RKO (cell line): Measurements from ENCODE around the gene TTC21A.

Experiments
- DNase-seq: peaks from one replicate; pipeline ENCODE4 v3.0.0-alpha.2; 2016; ENCODE audit warnings: low spot score

Gene TTC21A

GRCh38 chr3:39097716-39098472 is 9.6 kb upstream of the TTC21A start:
- no peak for DNase-seq

GRCh38 chr3:39098473-39099000 is 8.9 kb upstream of the TTC21A start:
- no peak for DNase-seq

GRCh38 chr3:39099242-39099641 is 8.2 kb upstream of the TTC21A start:
- DNase-seq: no peak

- DNase-seq: no peak
Observed at GRCh38 chr3:39099738-39100499, 7.6 kb upstream of the TTC21A start.

GRCh38 chr3:39100500-39100886 is 7.0 kb upstream of the TTC21A start:
- no peak for DNase-seq

- peak; percentile 48 for DNase-seq
Observed at GRCh38 chr3:39101022-39101689, 6.3 kb upstream of the TTC21A start.

GRCh38 chr3:39102504-39103323 is 4.8 kb upstream of the TTC21A start:
- no peak for DNase-seq

GRCh38 chr3:39103324-39103693 is 4.2 kb upstream of the TTC21A start:
- DNase-seq: peak; percentile 23

- no peak for DNase-seq
Observed at GRCh38 chr3:39103791-39104552, 3.5 kb upstream of the TTC21A start.

GRCh38 chr3:39104961-39105686 is 2.4 kb upstream of the TTC21A start:
- DNase-seq: no peak

GRCh38 chr3:39105687-39106063 is 1.8 kb upstream of the TTC21A start:
- no peak for DNase-seq

- DNase-seq: peak; percentile 48
Observed at GRCh38 chr3:39106281-39106811, 1.1 kb upstream of the TTC21A start.

GRCh38 chr3:39106851-39107387 is 561 bp upstream of the TTC21A start:
- DNase-seq: peak; percentile 54

GRCh38 chr3:39108200-39108710 is 775 bp downstream of the TTC21A start:
- DNase-seq: no peak

GRCh38 chr3:39109086-39109485 is 1.6 kb downstream of the TTC21A start:
- DNase-seq: no peak

- DNase-seq: no peak
Observed at GRCh38 chr3:39110041-39110639, 2.7 kb downstream of the TTC21A start.

GRCh38 chr3:39112113-39112512 is 4.6 kb downstream of the TTC21A start:
- no peak for DNase-seq

- DNase-seq: no peak
Observed at GRCh38 chr3:39112535-39112934, 5.1 kb downstream of the TTC21A start.

- DNase-seq: no peak
Observed at GRCh38 chr3:39113291-39113690, 5.8 kb downstream of the TTC21A start.
